Stimulated activated CD4-positive, alpha-beta T cell treated with anti-CD3 and anti-CD28 coated beads, Interleukin-12 subunit alpha, Interleukin-12 subunit beta, amount 100 ng/mL, for 4 hours (primary cell): Measurements from ENCODE around the gene SBNO2.

Experiments used
- DNase-seq: peaks from one replicate; pipeline ENCODE4 v3.0.0-alpha.2; 2020

Gene SBNO2

GRCh38 chr19:1167687-1168571, 6.1 kb downstream of the SBNO2 start:
- DNase-seq, result no peak

- no peak for DNase-seq
These were observed 7.0 kb downstream of the SBNO2 start for GRCh38 chr19:1166872-1167573.

GRCh38 chr19:1164684-1165531, 9.2 kb downstream of the SBNO2 start:
- DNase-seq, result no peak

- DNase-seq, result no peak
These were observed 10.0 kb downstream of the SBNO2 start for GRCh38 chr19:1163934-1164683.

- DNase-seq, result no peak
These were observed 10.7 kb downstream of the SBNO2 start for GRCh38 chr19:1163283-1163933.

GRCh38 chr19:1162404-1163282, 11.4 kb downstream of the SBNO2 start:
- DNase-seq, result no peak

GRCh38 chr19:1161716-1162115, 12.4 kb downstream of the SBNO2 start:
- DNase-seq, result no peak

- no peak for DNase-seq
These were observed 14.0 kb downstream of the SBNO2 start for GRCh38 chr19:1159864-1160595.

- no peak for DNase-seq
These were observed 15.1 kb downstream of the SBNO2 start for GRCh38 chr19:1158885-1159448.

GRCh38 chr19:1157931-1158884, 15.9 kb downstream of the SBNO2 start:
- DNase-seq, result no peak

- no peak for DNase-seq
These were observed 17.0 kb downstream of the SBNO2 start for GRCh38 chr19:1156830-1157615.

GRCh38 chr19:1156305-1156801, 17.7 kb downstream of the SBNO2 start:
- DNase-seq, result no peak

GRCh38 chr19:1155352-1156304, 18.4 kb downstream of the SBNO2 start:
- no peak for DNase-seq

GRCh38 chr19:1154731-1155351, 19.2 kb downstream of the SBNO2 start:
- no peak for DNase-seq

- DNase-seq, result no peak
These were observed 20.0 kb downstream of the SBNO2 start for GRCh38 chr19:1153891-1154730.
